Fibroblast of pulmonary artery (primary cell): Measurements from ENCODE around the gene MAST3.

Experiments used
- DNase-seq: peaks from one replicate; pipeline ENCODE4 v3.0.0-alpha.2; 2010; ENCODE audit warnings: low read depth
- H3K4me3 ChIP-seq: replicated peaks from 2 replicates; pipeline ENCODE4 v1.5.1; 2011; ENCODE audit warnings: low read depth, mild to moderate bottlenecking, control low read depth, low read length, moderate library complexity
- TF ChIP-seq, protein P1 (sequence below): IDR thresholded peaks from 2 replicates; pipeline ENCODE4 v1.5.1; 2011; ENCODE audit warnings: mild to moderate bottlenecking, control low read depth, low read length, inconsistent platforms; ENCODE audit errors: missing control alignments

MAST3 gene

DNA sequence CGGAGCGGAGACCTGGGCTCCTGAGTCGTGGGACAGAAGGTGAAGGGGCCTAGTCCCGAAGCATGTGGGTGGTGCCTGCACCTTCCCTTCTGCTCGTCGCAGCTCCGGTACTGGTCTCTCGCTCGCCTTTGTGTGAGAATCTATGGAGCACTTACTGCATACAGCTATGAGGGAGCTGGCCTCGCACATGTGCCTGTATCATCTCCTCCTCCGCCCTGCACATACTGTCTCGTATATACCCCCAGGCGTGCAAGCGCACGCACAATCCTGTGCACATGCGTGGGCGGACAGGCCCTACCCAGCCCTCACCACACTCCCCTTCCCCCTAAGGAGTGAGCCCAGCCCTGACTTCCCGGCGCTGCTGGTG lies 64.0 kb downstream of the MAST3 start:
- no peak for DNase-seq
- peak overlapping the region; percentile 3 for H3K4me3 ChIP-seq
- TF ChIP-seq, protein P1, sequence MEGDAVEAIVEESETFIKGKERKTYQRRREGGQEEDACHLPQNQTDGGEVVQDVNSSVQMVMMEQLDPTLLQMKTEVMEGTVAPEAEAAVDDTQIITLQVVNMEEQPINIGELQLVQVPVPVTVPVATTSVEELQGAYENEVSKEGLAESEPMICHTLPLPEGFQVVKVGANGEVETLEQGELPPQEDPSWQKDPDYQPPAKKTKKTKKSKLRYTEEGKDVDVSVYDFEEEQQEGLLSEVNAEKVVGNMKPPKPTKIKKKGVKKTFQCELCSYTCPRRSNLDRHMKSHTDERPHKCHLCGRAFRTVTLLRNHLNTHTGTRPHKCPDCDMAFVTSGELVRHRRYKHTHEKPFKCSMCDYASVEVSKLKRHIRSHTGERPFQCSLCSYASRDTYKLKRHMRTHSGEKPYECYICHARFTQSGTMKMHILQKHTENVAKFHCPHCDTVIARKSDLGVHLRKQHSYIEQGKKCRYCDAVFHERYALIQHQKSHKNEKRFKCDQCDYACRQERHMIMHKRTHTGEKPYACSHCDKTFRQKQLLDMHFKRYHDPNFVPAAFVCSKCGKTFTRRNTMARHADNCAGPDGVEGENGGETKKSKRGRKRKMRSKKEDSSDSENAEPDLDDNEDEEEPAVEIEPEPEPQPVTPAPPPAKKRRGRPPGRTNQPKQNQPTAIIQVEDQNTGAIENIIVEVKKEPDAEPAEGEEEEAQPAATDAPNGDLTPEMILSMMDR: no peak

DNA sequence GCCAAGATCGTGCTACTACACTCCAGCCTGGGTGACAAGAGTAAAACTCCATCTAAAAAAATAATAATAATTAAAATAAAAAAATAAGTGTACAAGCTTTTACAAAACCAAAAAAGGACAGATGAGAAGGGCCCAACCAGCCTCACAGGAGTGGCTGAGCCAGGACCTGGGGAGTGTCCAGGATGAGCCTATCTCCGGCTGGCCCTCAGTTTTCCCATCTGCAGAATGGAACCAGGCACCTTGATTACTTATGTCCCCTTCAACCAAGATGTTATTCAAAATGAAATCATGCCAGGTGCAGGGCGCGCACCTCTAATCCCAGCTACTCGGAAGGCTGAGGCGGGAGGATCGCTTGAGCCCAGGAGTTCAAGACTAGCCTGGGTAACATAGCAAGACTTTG lies 66.5 kb downstream of the MAST3 start:
- H3K4me3 ChIP-seq: no peak overlapping the region
- no peak for DNase-seq
- TF ChIP-seq, protein P1: no peak

DNA sequence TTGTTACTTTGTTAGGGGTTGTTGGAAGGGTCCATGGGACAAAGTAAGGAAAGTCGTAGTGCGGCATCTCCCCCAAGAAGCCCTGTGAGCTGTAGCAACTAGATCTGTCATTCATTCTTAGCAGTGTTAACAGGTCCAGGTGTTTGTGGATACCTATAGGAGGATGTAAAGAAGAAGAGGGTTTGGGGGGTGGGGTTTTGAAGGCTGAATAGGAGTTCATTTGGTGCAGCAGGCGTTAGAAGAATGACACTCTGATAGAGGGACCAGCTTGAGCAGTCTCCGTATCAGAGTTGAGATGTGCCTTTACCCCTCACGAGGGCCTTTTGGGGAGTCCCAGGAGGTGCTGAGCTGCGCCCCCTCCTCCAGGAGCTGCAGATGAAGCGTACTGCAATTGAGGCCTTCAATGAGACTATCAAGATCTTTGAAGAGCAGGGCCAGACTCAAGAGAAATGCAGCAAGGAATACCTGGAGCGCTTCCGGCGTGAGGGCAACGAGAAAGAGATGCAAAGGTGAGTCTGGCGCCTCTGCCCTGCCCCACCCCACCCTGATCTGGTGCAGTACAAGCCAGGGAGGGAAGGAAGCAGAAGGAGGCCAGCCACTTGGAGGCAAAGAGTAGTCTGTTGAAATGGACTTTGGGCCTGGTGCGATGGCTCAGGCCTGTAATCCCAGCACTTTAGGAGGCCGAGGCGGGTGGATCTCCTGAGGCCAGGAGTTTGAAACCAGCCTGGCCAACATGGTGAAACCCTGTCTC lies 68.4 kb downstream of the MAST3 start:
- no peak overlapping the region for H3K4me3 ChIP-seq
- no peak for DNase-seq
- TF ChIP-seq, protein P1: no peak

DNA sequence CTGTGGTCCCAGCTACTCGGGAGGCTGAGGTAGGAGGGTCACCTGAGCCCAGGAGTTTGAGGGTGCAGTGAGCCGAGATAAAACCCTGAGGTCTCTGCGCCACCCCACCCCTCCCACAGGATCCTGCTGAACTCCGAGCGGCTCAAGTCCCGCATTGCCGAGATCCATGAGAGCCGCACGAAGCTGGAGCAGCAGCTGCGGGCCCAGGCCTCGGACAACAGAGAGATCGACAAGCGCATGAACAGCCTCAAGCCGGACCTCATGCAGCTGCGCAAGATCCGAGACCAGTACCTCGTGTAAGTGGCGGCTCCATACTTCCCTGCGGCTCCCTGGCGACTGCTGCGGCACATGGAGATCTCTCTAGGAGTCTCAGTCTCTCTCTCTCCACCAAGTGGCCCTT lies 69.4 kb downstream of the MAST3 start:
- TF ChIP-seq, protein P1: no peak
- H3K4me3 ChIP-seq: no peak overlapping the region
- no peak for DNase-seq

DNA sequence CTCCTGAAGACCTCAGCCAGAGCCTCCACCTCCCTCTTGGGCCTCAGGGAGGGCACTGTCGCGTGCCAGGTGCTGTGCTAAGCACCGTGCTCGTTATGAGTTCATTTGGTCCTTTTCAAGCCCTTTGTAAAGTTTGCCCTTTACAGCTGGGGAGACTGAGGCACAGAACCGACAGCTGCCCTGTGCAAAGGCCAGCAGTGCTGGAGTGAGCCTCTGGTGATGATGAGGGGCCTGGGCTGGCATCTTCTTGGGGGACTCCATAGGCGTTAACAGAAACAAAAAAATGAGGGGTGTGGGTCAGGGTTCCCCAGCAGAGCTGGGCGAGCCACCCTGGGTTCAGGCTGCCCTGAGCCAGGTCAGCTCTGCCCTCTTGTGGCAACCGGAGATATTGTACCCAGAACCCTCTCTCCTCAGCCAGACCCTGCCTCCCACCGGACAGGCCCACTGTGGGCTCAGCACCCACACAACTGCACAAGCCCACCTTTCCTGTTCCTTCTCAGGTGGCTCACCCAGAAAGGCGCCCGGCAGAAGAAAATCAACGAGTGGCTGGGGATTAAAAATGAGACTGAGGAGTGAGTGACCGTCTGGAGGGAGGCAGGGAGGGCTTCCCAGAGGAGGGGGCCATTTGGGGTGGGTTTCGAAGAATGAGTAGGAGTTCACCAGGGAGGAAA lies 70.5 kb downstream of the MAST3 start:
- H3K4me3 ChIP-seq: no peak overlapping the region
- peak; percentile 40 for DNase-seq
- TF ChIP-seq, protein P1: peak; percentile 67

DNA sequence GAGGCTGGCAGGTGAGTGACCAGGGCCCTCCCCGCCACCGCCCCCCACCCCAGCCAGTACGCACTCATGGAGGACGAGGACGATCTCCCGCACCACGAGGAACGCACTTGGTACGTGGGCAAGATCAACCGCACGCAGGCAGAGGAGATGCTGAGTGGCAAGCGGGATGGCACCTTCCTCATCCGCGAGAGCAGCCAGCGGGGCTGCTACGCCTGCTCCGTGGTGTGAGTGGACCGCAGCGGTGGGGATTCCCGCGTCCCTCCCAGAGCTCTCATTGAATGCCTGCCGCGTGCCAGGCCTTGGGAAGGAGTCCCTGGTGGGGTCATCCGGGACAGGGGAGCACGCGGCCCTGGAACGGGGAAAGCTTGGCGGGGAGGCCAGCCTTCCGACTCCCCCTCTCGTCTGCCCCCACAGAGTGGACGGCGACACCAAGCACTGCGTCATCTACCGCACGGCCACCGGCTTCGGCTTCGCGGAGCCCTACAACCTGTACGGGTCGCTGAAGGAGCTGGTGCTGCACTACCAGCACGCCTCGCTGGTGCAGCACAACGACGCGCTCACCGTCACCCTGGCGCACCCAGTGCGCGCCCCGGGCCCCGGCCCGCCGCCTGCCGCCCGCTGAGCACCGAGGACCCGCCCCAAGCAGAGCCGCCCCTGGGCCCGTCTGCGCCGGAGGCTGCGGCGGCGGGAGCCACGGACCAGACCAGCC lies 71.2 kb downstream of the MAST3 start:
- no peak for DNase-seq
- TF ChIP-seq, protein P1: no peak
- no peak overlapping the region for H3K4me3 ChIP-seq
